HCT116 (cell line): ENCODE measurements around the gene DIO3. TPM values are rescaled to one million over a fixed set of nuclear protein-coding genes. Genes with fewer than 3 reads are reported as not detected.

Experiments
- ATAC-seq: fragments of 200-7000 bp; cut with Tn5 transposase; 2 replicates; pipeline ENCODE4 v1.9.1; 2020; ENCODE audit warnings: mild to moderate bottlenecking, moderate library complexity
- BruUV-seq: library from RNA; stranded (reverse); fragments of 400-500 nt; replicated peaks from 2 replicates; lab custom pipeline; 2021; lab: Mats Ljungman, UMichigan
- CTCF ChIA-PET: fragments of 300-600 bp; sonication (Branson Sonifier 250); formaldehyde crosslinking; loops from one replicate; lab custom pipeline; 2021; ENCODE audit warnings: antibody characterized with exemption; lab: Charles Lee
- POLR2A ChIA-PET: fragments of 300-600, 350-600 bp; sonication (Branson Sonifier 250); formaldehyde crosslinking; loops from one replicate; lab custom pipeline; 2021; ENCODE audit warnings: antibody characterized with exemption; lab: Charles Lee
- RAD21 ChIA-PET, 2 experiments: fragments of 300-600 bp; sonication (Branson Sonifier 250); formaldehyde crosslinking; loops; one replicate each; lab custom pipeline; 2023; ENCODE audit warnings: low total read pairs in 2 of 2; ENCODE audit not compliant: uncharacterized antibody in 2 of 2, unreplicated experiment in 2 of 2, low non-redundant PET in 1 of 2; lab: Charles Lee
- DNase-seq: peaks from one replicate; pipeline ENCODE4 v3.0.0-alpha.2; 2010; ENCODE audit warnings: low read depth, low spot score
- H2AFZ ChIP-seq: fragments of 200-600 bp; shearing (Covaris generic), sonication (generic); 2 replicates; pipeline ENCODE4 v1.6.1; 2017; ENCODE audit warnings: low read depth, mixed run types, mixed read lengths, antibody characterized with exemption, low read length; ENCODE audit not compliant: poor library complexity, severe bottlenecking
- H3K27ac ChIP-seq: 2 replicates; pipeline ENCODE4 v1.5.1; 2012; ENCODE audit warnings: low read depth, low read length
- H3K27me3 ChIP-seq: fragments of 200-600 bp; sonication (generic); 2 replicates; pipeline ENCODE4 v1.6.1; 2016; ENCODE audit warnings: mixed run types, low read length, mixed read lengths; ENCODE audit not compliant: insufficient read depth
- H3K36me3 ChIP-seq, 2 experiments: fragments of 200-500 bp in 1 of 2; fragments of 200-600 bp in 1 of 2; sonication (Bioruptor generic) in 1 of 2; sonication (generic) in 1 of 2; 2 replicates each; pipeline versions ENCODE4 v1.5.1 to v1.6.1; 2014 to 2016; ENCODE audit warnings: low read length in 2 of 2, inconsistent platforms in 1 of 2, mixed read lengths in 1 of 2, mixed run types in 1 of 2; ENCODE audit not compliant: insufficient read depth in 2 of 2, control insufficient read depth in 1 of 2
- H3K4me1 ChIP-seq, 2 experiments: fragments of 200-600 bp in 1 of 2; sonication (generic) in 1 of 2; 2 replicates each; pipeline versions ENCODE4 v1.5.1 to v1.6.1; 2012 to 2017; ENCODE audit warnings: low read length in 2 of 2, inconsistent platforms in 1 of 2, mild to moderate bottlenecking in 1 of 2, mixed read lengths in 1 of 2, mixed run types in 1 of 2, moderate library complexity in 1 of 2; ENCODE audit not compliant: insufficient read depth in 2 of 2, control insufficient read depth in 1 of 2
- H3K4me2 ChIP-seq: fragments of 200-600 bp; sonication (generic); 2 replicates; pipeline ENCODE4 v1.6.1; 2017; ENCODE audit warnings: mixed run types, low read length, mixed read lengths
- H3K4me3 ChIP-seq, 2 experiments: fragments of 200-600 bp in 1 of 2; sonication (generic) in 1 of 2; replicated peaks in 1 of 2; 2 replicates each; pipeline ENCODE4 v1.5.1; 2011 to 2016; ENCODE audit warnings: low read length in 2 of 2, control low read depth in 1 of 2, low read depth in 1 of 2, mild to moderate bottlenecking in 1 of 2, mixed read lengths in 1 of 2, mixed run types in 1 of 2
- H3K79me2 ChIP-seq: fragments of 200-600 bp; sonication (generic); 2 replicates; pipeline ENCODE4 v1.6.1; 2017; ENCODE audit warnings: mild to moderate bottlenecking, mixed run types, low read length, moderate library complexity, mixed read lengths; ENCODE audit not compliant: insufficient read depth
- H3K9ac ChIP-seq: fragments of 200-600 bp; sonication (generic); 2 replicates; pipeline ENCODE4 v1.6.1; 2016; ENCODE audit warnings: low read length, mixed read lengths
- H3K9me2 ChIP-seq: fragments of 200-600 bp; sonication (generic), shearing (Covaris generic); 2 replicates; pipeline ENCODE4 v1.6.1; 2017; ENCODE audit warnings: mixed run types, mild to moderate bottlenecking, moderate library complexity; ENCODE audit not compliant: insufficient read depth
- H3K9me3 ChIP-seq, 2 experiments: fragments of 200-500 bp in 1 of 2; fragments of 200-600 bp in 1 of 2; sonication (Bioruptor generic) in 1 of 2; sonication (generic) in 1 of 2; 2 replicates each; pipeline ENCODE4 v1.6.1; 2014 to 2017; ENCODE audit warnings: low read length in 2 of 2, mixed read lengths in 2 of 2, inconsistent platforms in 1 of 2, low read depth in 1 of 2, mild to moderate bottlenecking in 1 of 2, mixed run types in 1 of 2, moderate library complexity in 1 of 2; ENCODE audit not compliant: control insufficient read depth in 1 of 2, insufficient read depth in 1 of 2
- H4K20me1 ChIP-seq: fragments of 200-600 bp; sonication (generic), shearing (Covaris generic); 2 replicates; pipeline ENCODE4 v1.6.1; 2017; ENCODE audit warnings: mixed run types, mild to moderate bottlenecking, moderate library complexity; ENCODE audit not compliant: insufficient read depth
- CEBPB ChIP-seq: IDR thresholded peaks from 2 replicates; pipeline ENCODE4 v1.6.1; 2012; ENCODE audit warnings: low read depth
- CTCF ChIP-seq, 3 experiments: fragments of 200-600 bp in 1 of 3; sonication (generic) in 1 of 3; IDR thresholded peaks in 2 of 3; conservative IDR thresholded peaks in 1 of 3; 2 replicates each; pipeline ENCODE4 v1.5.1; 2012 to 2017; ENCODE audit warnings: low read depth in 2 of 3, low read length in 2 of 3, antibody characterized with exemption in 1 of 3, borderline replicate concordance in 1 of 3, control low read depth in 1 of 3, mild to moderate bottlenecking in 1 of 3, mixed read lengths in 1 of 3, mixed run types in 1 of 3, moderate library complexity in 1 of 3; ENCODE audit not compliant: insufficient read depth in 1 of 3
- FOSL1 ChIP-seq: IDR thresholded peaks from 2 replicates; pipeline ENCODE4 v1.6.1; 2012; ENCODE audit warnings: low read depth
- POLR2A ChIP-seq: IDR thresholded peaks from 2 replicates; pipeline ENCODE4 v1.7.0; 2011; ENCODE audit warnings: borderline replicate concordance; ENCODE audit not compliant: insufficient read depth, insufficient read length; ENCODE audit errors: extremely low read depth
- RAD21 ChIP-seq: IDR thresholded peaks from 2 replicates; pipeline ENCODE4 v1.6.1; 2012; ENCODE audit warnings: low read depth, mild to moderate bottlenecking
- ZBTB33 ChIP-seq: IDR thresholded peaks from 2 replicates; pipeline ENCODE4 v1.6.1; 2011; ENCODE audit warnings: mild to moderate bottlenecking, low read length, moderate library complexity; ENCODE audit not compliant: insufficient replicate concordance; ENCODE audit errors: extremely low read depth
- intact Hi-C: fragments of 100-400 bp; cut with micrococcal nuclease; formaldehyde crosslinking; loops from 2 replicates; pipeline ENCODE4 v1.10.0; 2022
- total RNA-seq: library from RNA; stranded (reverse); gene quantifications from one replicate; pipeline ENCODE4 v1.2.1, GENCODE V29; 2021; ENCODE audit not compliant: unreplicated experiment

DIO3 gene
- total RNA-seq, 1 experiment from 2014 or later: 0.34 TPM

GRCh38 chr14:101573289-101573688 is 12.0 kb downstream of the DIO3 start:
- no peaks in the 10 kb centered on the region for H3K9me2 ChIP-seq
- H3K4me3 ChIP-seq: no peak overlapping the region
- ChIA-PET RAD21 (no interaction called here), POLR2A (no interaction called here), CTCF (no interaction called here)
- intact Hi-C loops: no loop called here
- H3K4me2 ChIP-seq: no peak overlapping the region
- no peak for ATAC-seq
- TF ChIP-seq FOSL1 (no peak), RAD21 (no peak), CEBPB (no peak), ZBTB33 (no peak)
- no peaks in the 10 kb centered on the region for H4K20me1 ChIP-seq
- no peak overlapping the region for H3K9ac ChIP-seq
- H3K9me3 ChIP-seq: no peaks in the 10 kb centered on the region
- BruUV-seq: no TSS peak
- DNase-seq: no peak
- no peak overlapping the region for H2AFZ ChIP-seq
- no peaks in the 10 kb centered on the region; the same call in 1 of the 2 replicates for H3K27me3 ChIP-seq
- H3K79me2 ChIP-seq: no peaks in the 10 kb centered on the region
- H3K4me1 ChIP-seq: no peaks in the 10 kb centered on the region
- H3K36me3 ChIP-seq: no peaks in the 10 kb centered on the region
- H3K27ac ChIP-seq: no peak overlapping the region

GRCh38 chr14:101575581-101575980 is 14.3 kb downstream of the DIO3 start:
- Histone ChIP-seq H3K9me3 (no peaks in the 10 kb centered on the region), H3K9me2 (no peaks in the 10 kb centered on the region), H3K4me1 (no peaks in the 10 kb centered on the region), H3K27me3 (peaks cover 2% of the 10 kb centered on the region; the same call in 1 of the 2 replicates), H3K27ac (no peak overlapping the region), H4K20me1 (no peaks in the 10 kb centered on the region), H3K79me2 (no peaks in the 10 kb centered on the region), H3K9ac (no peak overlapping the region), H3K4me2 (no peak overlapping the region), H2AFZ (no peak overlapping the region), H3K36me3 (no peaks in the 10 kb centered on the region), H3K4me3 (no peak overlapping the region)
- no TSS peak for BruUV-seq
- POLR2A ChIA-PET: no interaction called here
- RAD21 ChIA-PET: no interaction called here
- intact Hi-C loops: no loop called here
- TF ChIP-seq POLR2A (no peak), CTCF (IDR thresholded peaks at IDR 0.05 in 2 of 3, conservative IDR thresholded peaks at IDR 0.05 in 1 of 3; ENCODE audit: borderline replicate concordance in 1 of 3, insufficient read depth in 1 of 3, low read depth in 2 of 3, low read length in 2 of 3) (peak in 1 of 3 experiments; percentile 14; a peak in 1 of 6 replicates)
- CTCF ChIA-PET: no interaction called here
- ATAC-seq (peak; percentile 69; the same call in 1 of the 2 replicates), DNase-seq (no peak)
